H1 (cell line): ENCODE data around the gene SARNP. TPM values are rescaled to one million over a fixed set of nuclear protein-coding genes. Genes with fewer than 3 reads are reported as not detected.

Experiments
- CTCF ChIA-PET: fragments of 300-600 bp; sonication (Branson Sonifier 250); formaldehyde crosslinking; loops from one replicate; lab custom pipeline; 2021; ENCODE audit not compliant: partially characterized antibody; lab: Charles Lee
- POLR2A ChIA-PET: fragments of 300-600 bp; sonication (Branson Sonifier 250); formaldehyde crosslinking; loops from one replicate; lab custom pipeline; 2021; ENCODE audit warnings: inconsistent platforms; ENCODE audit not compliant: partially characterized antibody; lab: Charles Lee
- DNase-seq, 2 experiments: peaks; one replicate each; pipeline versions ENCODE4 v3.0.0 to v3.0.0-alpha.2; 2010 to 2022; ENCODE audit warnings: low spot score in 2 of 2, low read depth in 1 of 2, mixed read lengths in 1 of 2
- FAIRE-seq: peaks from 2 replicates; lab custom pipeline; 2011; peaks lifted over from hg19 to GRCh38; lab: Jason Lieb, UNC
- H2AFZ ChIP-seq: 2 replicates; pipeline ENCODE4 v1.8.1; 2012; ENCODE audit warnings: low read length, inconsistent platforms
- H2AK5ac ChIP-seq: 2 replicates; pipeline ENCODE4 v1.6.1; 2013; ENCODE audit warnings: low read depth, low read length
- H2BK120ac ChIP-seq: replicated peaks from 2 replicates; pipeline ENCODE3; 2013; ENCODE audit warnings: low read depth, low read length, inconsistent platforms
- H2BK12ac ChIP-seq: 2 replicates; pipeline ENCODE4 v1.6.1; 2013; ENCODE audit warnings: low read depth, low read length
- H2BK15ac ChIP-seq: 2 replicates; pipeline ENCODE4 v1.6.1; 2013; ENCODE audit warnings: low read length
- H2BK20ac ChIP-seq: 2 replicates; pipeline ENCODE4 v1.6.1; 2013; ENCODE audit warnings: low read length
- H2BK5ac ChIP-seq: 2 replicates; pipeline ENCODE4 v1.6.1; 2013; ENCODE audit warnings: low read depth, low read length
- H3K14ac ChIP-seq: 2 replicates; pipeline ENCODE4 v1.6.1; 2013; ENCODE audit warnings: inconsistent platforms; ENCODE audit not compliant: insufficient read length
- H3K18ac ChIP-seq: 2 replicates; pipeline ENCODE4 v1.6.1; 2013; ENCODE audit warnings: low read length; ENCODE audit errors: extremely low read depth
- H3K23ac ChIP-seq: 2 replicates; pipeline ENCODE4 v1.6.1; 2013; ENCODE audit warnings: inconsistent platforms; ENCODE audit not compliant: insufficient read length
- H3K23me2 ChIP-seq: 2 replicates; pipeline ENCODE4 v1.6.1; 2013; ENCODE audit warnings: low read depth, low read length
- H3K27ac ChIP-seq: 2 replicates; pipeline ENCODE4 v1.6.1; 2011; ENCODE audit warnings: low read depth, low read length, inconsistent platforms
- H3K27me3 ChIP-seq, 4 experiments: replicated peaks in 1 of 4; 1 replicate in 1 of 4; 2 replicates in 3 of 4; pipeline versions ENCODE4 v1.6.1 to v1.8.1; 2011 to 2013; ENCODE audit warnings: low read length in 3 of 4, mild to moderate bottlenecking in 3 of 4, inconsistent platforms in 2 of 4, mixed read lengths in 2 of 4, moderate library complexity in 1 of 4; ENCODE audit not compliant: control insufficient read depth in 3 of 4, insufficient read depth in 3 of 4; ENCODE audit errors: extremely low read depth in 1 of 4
- H3K36me3 ChIP-seq, 4 experiments: 2 replicates each; pipeline versions ENCODE4 v1.6.1 to v1.8.1; 2011 to 2013; ENCODE audit warnings: mild to moderate bottlenecking in 4 of 4, low read length in 3 of 4, moderate library complexity in 2 of 4, control low read depth in 1 of 4, inconsistent platforms in 1 of 4; ENCODE audit not compliant: insufficient read depth in 4 of 4, control insufficient read depth in 2 of 4
- H3K4ac ChIP-seq: replicated peaks from 2 replicates; pipeline ENCODE3; 2013; ENCODE audit warnings: low read length, low read depth, mixed read lengths, inconsistent platforms; ENCODE audit not compliant: insufficient read length
- H3K4me1 ChIP-seq, 4 experiments: replicated peaks in 1 of 4; 1 replicate in 1 of 4; 2 replicates in 3 of 4; pipeline versions ENCODE4 v1.6.1 to v1.8.1; 2011 to 2013; ENCODE audit warnings: low read length in 3 of 4, inconsistent platforms in 2 of 4, mixed read lengths in 1 of 4; ENCODE audit not compliant: insufficient read depth in 4 of 4, control insufficient read depth in 3 of 4
- H3K4me2 ChIP-seq, 2 experiments: 2 replicates each; pipeline versions ENCODE4 v1.6.1 to v1.8.1; 2011 to 2013; ENCODE audit warnings: low read depth in 2 of 2, low read length in 2 of 2, control low read depth in 1 of 2, inconsistent platforms in 1 of 2, mild to moderate bottlenecking in 1 of 2; ENCODE audit not compliant: insufficient read depth in 1 of 2
- H3K4me3 ChIP-seq, 4 experiments: fragments of 200-600, 300-600 bp in 1 of 4; sonication (generic), shearing (Covaris generic), sonication (Bioruptor Twin) in 1 of 4; 2 replicates each; pipeline versions ENCODE4 v1.5.1 to v1.8.1; 2011 to 2016; ENCODE audit warnings: low read length in 4 of 4, low read depth in 3 of 4, control low read depth in 2 of 4, inconsistent platforms in 2 of 4, mild to moderate bottlenecking in 2 of 4, mixed read lengths in 1 of 4, moderate library complexity in 1 of 4; ENCODE audit not compliant: insufficient read depth in 2 of 4; ENCODE audit errors: extremely low read depth in 1 of 4
- H3K56ac ChIP-seq: replicated peaks from 2 replicates; pipeline ENCODE3; 2013; ENCODE audit warnings: low read depth, mild to moderate bottlenecking, mixed read lengths, low read length, inconsistent platforms; ENCODE audit not compliant: insufficient read length
- H3K79me1 ChIP-seq: 2 replicates; pipeline ENCODE4 v1.6.1; 2013; ENCODE audit warnings: low read depth, low read length, control low read depth
- H3K79me2 ChIP-seq, 2 experiments: 2 replicates each; pipeline versions ENCODE4 v1.6.1 to v1.8.1; 2012 to 2013; ENCODE audit warnings: low read length in 2 of 2, mild to moderate bottlenecking in 2 of 2, inconsistent platforms in 1 of 2; ENCODE audit not compliant: insufficient read depth in 2 of 2, control insufficient read depth in 1 of 2
- H3K9ac ChIP-seq, 4 experiments: replicated peaks in 1 of 4; 1 replicate in 1 of 4; 2 replicates in 3 of 4; pipeline versions ENCODE4 v1.6.1 to v1.8.1; 2011 to 2013; ENCODE audit warnings: low read depth in 3 of 4, low read length in 3 of 4, control low read depth in 2 of 4, mild to moderate bottlenecking in 2 of 4, moderate library complexity in 2 of 4, inconsistent platforms in 1 of 4; ENCODE audit errors: extremely low read depth in 1 of 4
- H3K9me3 ChIP-seq, 2 experiments: 2 replicates each; pipeline versions ENCODE4 v1.6.1 to v1.8.1; 2012 to 2013; ENCODE audit warnings: mild to moderate bottlenecking in 2 of 2, moderate library complexity in 2 of 2, control low read depth in 1 of 2, inconsistent platforms in 1 of 2, low read depth in 1 of 2, low read length in 1 of 2, mixed read lengths in 1 of 2; ENCODE audit not compliant: insufficient read depth in 2 of 2
- H4K20me1 ChIP-seq, 2 experiments: replicated peaks in 1 of 2; 2 replicates each; pipeline versions ENCODE3 to v1.8.1; 2011 to 2013; ENCODE audit warnings: inconsistent platforms in 2 of 2, low read length in 2 of 2, mild to moderate bottlenecking in 1 of 2; ENCODE audit not compliant: insufficient read depth in 2 of 2, control insufficient read depth in 1 of 2
- H4K5ac ChIP-seq: 2 replicates; pipeline ENCODE4 v1.6.1; 2013; ENCODE audit warnings: low read length, low read depth, mixed read lengths, inconsistent platforms; ENCODE audit not compliant: insufficient read length
- H4K8ac ChIP-seq: 2 replicates; pipeline ENCODE4 v1.8.0; 2013; ENCODE audit warnings: mild to moderate bottlenecking, moderate library complexity, low read length, inconsistent platforms; ENCODE audit not compliant: insufficient read depth; ENCODE audit errors: extremely low read depth
- H4K91ac ChIP-seq: replicated peaks from 2 replicates; pipeline ENCODE3; 2013; ENCODE audit warnings: low read length, mixed read lengths, inconsistent platforms; ENCODE audit not compliant: insufficient read length
- ASH2L ChIP-seq: fragments of 200-600, 300-600 bp; sonication (generic); IDR thresholded peaks from one replicate; pipeline ENCODE4 v1.7.1; 2017; ENCODE audit warnings: low read length
- CHD1 ChIP-seq: IDR thresholded peaks from 2 replicates; pipeline ENCODE4 v1.6.1; 2012; ENCODE audit warnings: low read depth, low read length, improper control_type of control experiment
- CHD2 ChIP-seq: IDR thresholded peaks from 2 replicates; pipeline ENCODE4 v1.6.1; 2012; ENCODE audit warnings: low read length, improper control_type of control experiment
- HDAC6 ChIP-seq: IDR thresholded peaks from one replicate; pipeline ENCODE4 v1.7.1; 2012; ENCODE audit warnings: low read depth, mild to moderate bottlenecking, inconsistent platforms, low read length, moderate library complexity
- POLR2AphosphoS5 ChIP-seq: IDR thresholded peaks from 2 replicates; pipeline ENCODE4 v1.6.1; 2011; ENCODE audit warnings: low read depth, low read length
- RFX5 ChIP-seq: IDR thresholded peaks from 2 replicates; pipeline ENCODE4 v1.6.1; 2011; ENCODE audit warnings: low read depth, low read length, improper control_type of control experiment, borderline replicate concordance
- SAP30 ChIP-seq: fragments of 300-600 bp; sonication (generic); IDR thresholded peaks from 2 replicates; pipeline ENCODE4 v1.7.1; 2012; ENCODE audit warnings: low read length, moderate library complexity, mild to moderate bottlenecking, inconsistent platforms; ENCODE audit not compliant: insufficient read depth, insufficient replicate concordance
- SIRT6 ChIP-seq: IDR thresholded peaks from one replicate; pipeline ENCODE4 v1.7.1; 2012; ENCODE audit warnings: low read length, inconsistent platforms
- SP4 ChIP-seq: IDR thresholded peaks from 2 replicates; pipeline ENCODE4 v1.6.1; 2012; ENCODE audit warnings: low read length, inconsistent platforms
- TAF1 ChIP-seq: IDR thresholded peaks from 2 replicates; pipeline ENCODE4 v1.6.1; 2011; ENCODE audit warnings: mild to moderate bottlenecking, low read depth, low read length
- TEAD4 ChIP-seq: IDR thresholded peaks from 2 replicates; pipeline ENCODE4 v1.6.1; 2012; ENCODE audit warnings: low read depth, low read length, inconsistent platforms, mixed read lengths
- ZNF274 ChIP-seq: IDR thresholded peaks from 2 replicates; pipeline ENCODE4 v1.7.0; 2012; ENCODE audit warnings: low read length, borderline replicate concordance; ENCODE audit errors: extremely low read depth
- WGBS, 2 experiments: shearing (Covaris generic) in 1 of 2; methylation state at CpG; one replicate each; pipeline versions ENCODE4 v1.1.6 to v1.1.7; 2013 to 2015; ENCODE audit warnings: low lambda C conversion rate in 2 of 2, mixed read lengths in 2 of 2, inconsistent platforms in 1 of 2, low coverage in 1 of 2, missing lambda C conversion rate in 1 of 2; ENCODE audit not compliant: insufficient replicate concordance in 2 of 2, insufficient coverage in 1 of 2, insufficient read length in 1 of 2; ENCODE audit errors: extremely low coverage in 1 of 2, missing lambda C conversion rate in 1 of 2; 5-methylcytosine and 5-hydroxymethylcytosine counted together
- polyA plus RNA-seq, 7 experiments: library from polyadenylated mRNA; depleted of rRNA in 3 of 7; stranded (reverse) in 5 of 7; unstranded in 2 of 7; fragments of >200 nt in 5 of 7; fragments of 200-250 nt in 2 of 7; gene quantifications; 1 replicate in 5 of 7; 2 replicates in 1 of 7; 4 replicates in 1 of 7; pipeline versions ENCODE4 v1.2.1 to v1.2.3, GENCODE V29; 2011 to 2013; ENCODE audit warnings: missing spikeins in 2 of 7, mixed read lengths in 2 of 7
- total RNA-seq: library from RNA; stranded (reverse); fragmentation: NEBNext Ultra II Directional; extraction: Animal tissue kit (Norgen Biotek cat#: 25700); gene quantifications from 2 replicates; pipeline ENCODE4 v1.2.1, GENCODE V29; 2021
- TF ChIP-seq, protein P1 (sequence below): IDR thresholded peaks from 2 replicates; pipeline ENCODE4 v1.6.1; 2011; ENCODE audit warnings: low read length, improper control_type of control experiment

SARNP gene
- total and polyA plus RNA-seq, 2 of the 8 experiments (the other 6 are each of a cell fraction or from before 2014, with no cell fraction given) = 114 to 226 TPM

DNA sequence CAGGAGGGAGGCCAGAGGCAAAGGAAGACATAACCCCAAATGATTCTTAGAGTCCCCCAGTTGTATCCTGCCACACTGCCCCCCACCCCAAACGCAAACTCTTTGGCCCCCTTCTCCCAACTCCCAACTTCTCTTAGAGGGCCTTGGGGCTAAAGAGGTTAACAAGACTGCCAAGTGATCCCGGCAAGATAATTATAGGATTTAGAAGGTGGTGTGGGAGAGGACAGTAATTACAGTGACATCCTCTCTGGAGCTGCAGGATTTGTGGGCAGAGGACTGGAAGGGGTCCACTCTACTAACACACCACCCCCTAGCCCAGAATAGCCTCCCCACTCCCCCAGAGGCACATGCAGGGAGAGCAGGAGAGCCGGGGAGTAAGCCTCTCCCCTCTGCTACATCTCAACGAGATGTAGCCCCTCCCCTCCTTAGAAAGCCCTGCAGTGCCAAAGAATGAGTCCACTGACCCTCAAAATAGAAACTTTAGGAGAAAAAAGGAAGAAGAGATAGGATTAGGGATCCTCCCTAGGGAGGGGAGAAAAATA is 79.9 kb downstream of the SARNP start:
- no peaks in the 10 kb centered on the region for H3K36me3 ChIP-seq
- peak overlapping the region; percentile 48 for H3K56ac ChIP-seq
- H3K23ac ChIP-seq = no peak overlapping the region
- peak overlapping the region; percentile 46; the same call in 1 of the 2 replicates for H3K27ac ChIP-seq
- H2BK20ac ChIP-seq = no peak overlapping the region
- H3K4me2 ChIP-seq = peak overlapping the region; percentile 77 to 86
- no peaks in the 10 kb centered on the region for H3K9me3 ChIP-seq
- no peak overlapping the region for H3K14ac ChIP-seq
- no peak for FAIRE-seq
- peak overlapping the region; percentile 45 to 65 (median 56); a peak in 7 of 8 replicates for H3K4me3 ChIP-seq
- no peak overlapping the region for H3K4ac ChIP-seq
- ChIA-PET CTCF (interaction anchor here (0.6 to 11.1 kb wide), 57 partner anchors 8 to 1848 kb away, joined by 3 to 229 read pairs (median 6); partner anchors contain the start of genes BLOC1S1, CD63, DNAJC14 and ITGA7), POLR2A (interaction anchor here (0.6 to 34.1 kb wide), 21 partner anchors 8 to 341 kb away, joined by 3 to 809 read pairs (median 4); partner anchors contain the start of genes BLOC1S1, CD63, DGKA and DNAJC14)
- WGBS, 2 experiments = 33% methylated on average over 4 of the region's 4 CpGs; no CpG with 5 or more reads in 1 of the 2 experiments
- no peaks in the 10 kb centered on the region for H3K79me1 ChIP-seq
- peak overlapping the region; percentile 68 for H3K18ac ChIP-seq
- H4K20me1 ChIP-seq = no peaks in the 10 kb centered on the region
- H2BK12ac ChIP-seq = no peak overlapping the region; the same call in 1 of the 2 replicates
- peak overlapping the region; percentile 88 for H2AFZ ChIP-seq
- H4K8ac ChIP-seq = no peak overlapping the region
- no peak overlapping the region for H2BK120ac ChIP-seq
- H3K27me3 ChIP-seq = no peaks in the 10 kb centered on the region
- no peak overlapping the region for H2AK5ac ChIP-seq
- peaks cover 2 to 23% (median 10%) of the 10 kb centered on the region in 4 experiments; a peak in 6 of 7 replicates for H3K4me1 ChIP-seq
- H2BK5ac ChIP-seq = peak overlapping the region; percentile 84
- H3K23me2 ChIP-seq = peaks cover 6% of the 10 kb centered on the region
- no peak for DNase-seq
- H4K5ac ChIP-seq = peak overlapping the region; percentile 25
- no peaks in the 10 kb centered on the region for H3K79me2 ChIP-seq
- peak overlapping the region in 3 of 4 experiments; percentile 29 to 38 (median 33); a peak in 5 of 7 replicates for H3K9ac ChIP-seq
- 0 out of 2 replicates have a peak overlapping the region, but pooled peaks have one; percentile 65 for H2BK15ac ChIP-seq
- H4K91ac ChIP-seq = no peak overlapping the region
- TF ChIP-seq ZNF274 (no peak), POLR2AphosphoS5 (no peak), SIRT6 (no peak), HDAC6 (no peak), TEAD4 (no peak), RFX5 (no peak), ASH2L (no peak), TAF1 (no peak), SP4 (no peak), CHD2 (no peak), SAP30 (no peak), CHD1 (no peak)
- TF ChIP-seq, protein P1, sequence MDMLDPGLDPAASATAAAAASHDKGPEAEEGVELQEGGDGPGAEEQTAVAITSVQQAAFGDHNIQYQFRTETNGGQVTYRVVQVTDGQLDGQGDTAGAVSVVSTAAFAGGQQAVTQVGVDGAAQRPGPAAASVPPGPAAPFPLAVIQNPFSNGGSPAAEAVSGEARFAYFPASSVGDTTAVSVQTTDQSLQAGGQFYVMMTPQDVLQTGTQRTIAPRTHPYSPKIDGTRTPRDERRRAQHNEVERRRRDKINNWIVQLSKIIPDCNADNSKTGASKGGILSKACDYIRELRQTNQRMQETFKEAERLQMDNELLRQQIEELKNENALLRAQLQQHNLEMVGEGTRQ = no peak
